ENCODE results near the gene POU2AF1.

The POU2AF1 gene

GRCh38 chr11:111416231-111416960 is 37.3 kb upstream of the POU2AF1 start:
- H3K9me2 ChIP-seq (replicated peaks; ENCODE audit: low read depth, low read length) = no peaks in the 10 kb centered on the region
- H3K9me3 ChIP-seq (ENCODE audit: insufficient read depth, low read depth, low read length) = no peaks in the 10 kb centered on the region
- H3K79me2 ChIP-seq (ENCODE audit: insufficient read depth, low read length) = no peaks in the 10 kb centered on the region
- H3K36me3 ChIP-seq (ENCODE audit: insufficient read depth, low read length) = no peaks in the 10 kb centered on the region
- H3K4me1 ChIP-seq (ENCODE audit: insufficient read depth, low read length, poor library complexity, severe bottlenecking) = peaks cover 56% of the 10 kb centered on the region
- no peaks in the 10 kb centered on the region for H4K20me1 ChIP-seq (ENCODE audit: insufficient read depth, low read length, poor library complexity, severe bottlenecking)
- peak overlapping the region; percentile 42 for H2AFZ ChIP-seq (ENCODE audit: low read length)
- no peaks in the 10 kb centered on the region for H3F3A ChIP-seq (ENCODE audit: low read depth)
- H3K4me2 ChIP-seq (ENCODE audit: low read depth, low read length, poor library complexity, severe bottlenecking) = peak overlapping the region; percentile 57
- H3K9ac ChIP-seq (ENCODE audit: low read depth, low read length, poor library complexity, severe bottlenecking) = peak overlapping the region; percentile 48
- H3K4me3 ChIP-seq (ENCODE audit: low read length, poor library complexity, severe bottlenecking) = peak overlapping the region; percentile 37
- no peaks in the 10 kb centered on the region for H3K27me3 ChIP-seq (ENCODE audit: insufficient read depth, low read length, poor library complexity, severe bottlenecking)
- TF ChIP-seq CTCF (conservative IDR thresholded peaks at IDR 0.05; ENCODE audit: low read length) (no peak), EZH2phosphoT487 (IDR thresholded peaks at IDR 0.05; ENCODE audit: borderline replicate concordance) (no peak)

- no peaks in the 10 kb centered on the region for H3F3A ChIP-seq (ENCODE audit: low read depth)
- no peak for TF ChIP-seq CTCF (conservative IDR thresholded peaks at IDR 0.05; ENCODE audit: low read length)
- no peak for TF ChIP-seq EZH2phosphoT487 (IDR thresholded peaks at IDR 0.05; ENCODE audit: borderline replicate concordance)
- H3K4me2 ChIP-seq (ENCODE audit: low read depth, low read length, poor library complexity, severe bottlenecking) = peak overlapping the region; percentile 14
These were observed 35.9 kb upstream of the POU2AF1 start for GRCh38 chr11:111414936-111415335.

GRCh38 chr11:111414267-111414931 is 35.3 kb upstream of the POU2AF1 start:
- 0 out of 2 replicates have a peak overlapping the region, but pooled peaks have one; percentile 22 for H2AFZ ChIP-seq (ENCODE audit: low read length)
- TF ChIP-seq CTCF (conservative IDR thresholded peaks at IDR 0.05; ENCODE audit: low read length) (no peak), EZH2phosphoT487 (IDR thresholded peaks at IDR 0.05; ENCODE audit: borderline replicate concordance) (no peak)
- peak overlapping the region; percentile 14 for H3K4me2 ChIP-seq (ENCODE audit: low read depth, low read length, poor library complexity, severe bottlenecking)
- H4K20me1 ChIP-seq (ENCODE audit: insufficient read depth, low read length, poor library complexity, severe bottlenecking) = no peaks in the 10 kb centered on the region
- H3K36me3 ChIP-seq (ENCODE audit: insufficient read depth, low read length) = no peaks in the 10 kb centered on the region
- H3F3A ChIP-seq (ENCODE audit: low read depth) = no peaks in the 10 kb centered on the region
- no peak overlapping the region for H3K4me3 ChIP-seq (ENCODE audit: low read length, poor library complexity, severe bottlenecking)
- H3K4me1 ChIP-seq (ENCODE audit: insufficient read depth, low read length, poor library complexity, severe bottlenecking) = peaks cover 49% of the 10 kb centered on the region
- H3K9me2 ChIP-seq (replicated peaks; ENCODE audit: low read depth, low read length) = no peaks in the 10 kb centered on the region
- H3K9ac ChIP-seq (ENCODE audit: low read depth, low read length, poor library complexity, severe bottlenecking) = no peak overlapping the region
- H3K9me3 ChIP-seq (ENCODE audit: insufficient read depth, low read depth, low read length) = no peaks in the 10 kb centered on the region
- H3K27me3 ChIP-seq (ENCODE audit: insufficient read depth, low read length, poor library complexity, severe bottlenecking) = no peaks in the 10 kb centered on the region
- H3K79me2 ChIP-seq (ENCODE audit: insufficient read depth, low read length) = no peaks in the 10 kb centered on the region

More at GRCh38 chr11:111414936-111415335, 35.9 kb upstream of the POU2AF1 start:
- Histone ChIP-seq H3K4me1 (ENCODE audit: insufficient read depth, low read length, poor library complexity, severe bottlenecking) (peaks cover 49% of the 10 kb centered on the region), H3K9me2 (replicated peaks; ENCODE audit: low read depth, low read length) (no peaks in the 10 kb centered on the region), H4K20me1 (ENCODE audit: insufficient read depth, low read length, poor library complexity, severe bottlenecking) (no peaks in the 10 kb centered on the region), H3K36me3 (ENCODE audit: insufficient read depth, low read length) (no peaks in the 10 kb centered on the region), H3K9ac (ENCODE audit: low read depth, low read length, poor library complexity, severe bottlenecking) (no peak overlapping the region), H3K79me2 (ENCODE audit: insufficient read depth, low read length) (no peaks in the 10 kb centered on the region), H2AFZ (ENCODE audit: low read length) (0 out of 2 replicates have a peak overlapping the region, but pooled peaks have one; percentile 22), H3K27me3 (ENCODE audit: insufficient read depth, low read length, poor library complexity, severe bottlenecking) (no peaks in the 10 kb centered on the region), H3K4me3 (ENCODE audit: low read length, poor library complexity, severe bottlenecking) (no peak overlapping the region), H3K9me3 (ENCODE audit: insufficient read depth, low read depth, low read length) (no peaks in the 10 kb centered on the region)
